Skin epidermis (tissue), 12 donors: ENCODE data around the gene PPFIA2.
"Not testable (repeated sequence)": the region's sequence is repeated elsewhere in the genome, so short reads cannot be mapped to it uniquely, and the experiment has no call there.

ENCODE experiments used
- H3K27ac ChIP-seq, 21 experiments: fragments of 200-600 bp; sonication (generic) in 11 of 21; one replicate each; pipeline ENCODE4 v1.5.0; 2020; ENCODE audit warnings: mild to moderate bottlenecking in 3 of 21, inconsistent platforms in 2 of 21, moderate library complexity in 2 of 21
- H3K4me3 ChIP-seq, 7 experiments: fragments of 200-600 bp; sonication (generic) in 2 of 7; one replicate each; pipeline ENCODE4 v1.5.0; 2020; ENCODE audit warnings: inconsistent platforms in 2 of 7, mild to moderate bottlenecking in 2 of 7, moderate library complexity in 1 of 7

PPFIA2 gene

DNA sequence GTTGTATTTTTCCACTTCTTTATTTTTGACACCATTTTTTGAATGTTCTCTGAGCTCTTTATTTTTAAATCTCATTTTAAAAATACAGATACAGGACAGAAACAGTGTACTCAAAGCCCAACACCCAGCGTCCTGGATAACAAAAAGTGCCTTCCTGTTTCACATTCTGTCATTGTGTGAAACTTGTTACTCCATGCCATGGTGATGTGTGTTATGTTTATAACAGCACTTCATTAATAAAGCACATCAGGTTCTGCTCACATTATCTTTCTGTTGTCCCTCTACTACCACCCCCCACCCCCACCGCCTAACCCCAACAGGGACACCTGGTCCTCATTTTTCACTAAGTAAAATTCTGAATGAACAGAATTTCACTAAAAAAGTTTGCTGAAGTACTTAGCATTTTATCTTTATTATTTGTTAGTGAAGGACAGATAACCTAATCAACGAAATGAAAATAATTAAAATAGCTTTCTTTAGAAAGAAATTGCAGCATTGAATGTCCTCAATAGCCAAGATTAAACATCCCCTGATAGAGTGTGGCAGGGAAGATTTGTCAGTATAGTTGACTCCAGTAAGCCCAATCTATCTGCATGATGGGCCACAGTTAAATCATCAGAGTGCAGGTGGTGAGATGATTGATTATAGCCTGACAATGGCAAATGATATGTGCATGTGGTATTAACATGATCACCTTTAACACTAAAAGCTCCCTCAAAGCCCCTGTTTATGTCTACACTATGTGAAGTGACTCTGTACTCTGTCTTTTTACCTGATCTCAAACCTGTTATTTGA is 527.4 kb downstream of the PPFIA2 start:
- H3K4me3 ChIP-seq = no peak overlapping the region
- H3K27ac ChIP-seq = no peak overlapping the region

DNA sequence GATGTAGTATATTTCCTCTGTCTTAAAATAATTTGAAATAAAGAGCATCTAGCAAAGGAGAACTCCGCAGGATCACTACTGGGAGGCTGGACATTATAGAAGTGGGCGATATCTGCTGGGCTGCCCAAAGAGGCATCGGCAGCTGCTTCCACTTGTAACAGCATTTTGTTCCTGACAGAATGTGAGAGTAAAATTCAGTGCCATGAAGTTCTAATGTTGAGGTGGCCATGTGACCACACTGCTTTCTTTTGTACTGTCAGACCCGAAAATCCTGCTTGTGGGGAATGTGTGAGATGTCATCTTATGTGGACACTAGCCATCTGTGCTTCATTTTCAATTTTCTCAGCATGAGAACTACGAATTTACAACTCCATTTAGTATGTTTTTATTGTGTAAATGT is 529.4 kb downstream of the PPFIA2 start:
- Histone ChIP-seq H3K4me3 (no peak overlapping the region), H3K27ac (no peak overlapping the region)

DNA sequence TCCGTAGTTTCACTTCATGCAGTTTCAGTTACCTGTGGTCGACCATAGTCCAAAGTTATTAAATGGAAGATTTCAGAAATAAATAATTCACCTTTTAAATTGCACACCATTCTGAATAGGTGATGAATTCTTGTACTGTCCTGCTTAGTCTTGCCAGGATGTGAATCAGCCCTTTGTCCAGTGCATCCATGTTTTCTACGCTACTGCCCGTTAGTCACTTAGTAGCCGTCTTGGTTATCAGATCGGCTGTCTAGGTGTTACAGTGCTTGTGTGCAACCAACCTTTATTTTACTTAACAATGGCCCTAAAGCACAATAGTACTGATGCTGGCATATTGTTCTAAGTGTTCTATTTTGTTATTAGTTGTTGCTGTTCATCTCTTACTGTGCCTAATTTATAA is 534.5 kb downstream of the PPFIA2 start:
- H3K27ac ChIP-seq = no peak overlapping the region
- no peak overlapping the region for H3K4me3 ChIP-seq

DNA sequence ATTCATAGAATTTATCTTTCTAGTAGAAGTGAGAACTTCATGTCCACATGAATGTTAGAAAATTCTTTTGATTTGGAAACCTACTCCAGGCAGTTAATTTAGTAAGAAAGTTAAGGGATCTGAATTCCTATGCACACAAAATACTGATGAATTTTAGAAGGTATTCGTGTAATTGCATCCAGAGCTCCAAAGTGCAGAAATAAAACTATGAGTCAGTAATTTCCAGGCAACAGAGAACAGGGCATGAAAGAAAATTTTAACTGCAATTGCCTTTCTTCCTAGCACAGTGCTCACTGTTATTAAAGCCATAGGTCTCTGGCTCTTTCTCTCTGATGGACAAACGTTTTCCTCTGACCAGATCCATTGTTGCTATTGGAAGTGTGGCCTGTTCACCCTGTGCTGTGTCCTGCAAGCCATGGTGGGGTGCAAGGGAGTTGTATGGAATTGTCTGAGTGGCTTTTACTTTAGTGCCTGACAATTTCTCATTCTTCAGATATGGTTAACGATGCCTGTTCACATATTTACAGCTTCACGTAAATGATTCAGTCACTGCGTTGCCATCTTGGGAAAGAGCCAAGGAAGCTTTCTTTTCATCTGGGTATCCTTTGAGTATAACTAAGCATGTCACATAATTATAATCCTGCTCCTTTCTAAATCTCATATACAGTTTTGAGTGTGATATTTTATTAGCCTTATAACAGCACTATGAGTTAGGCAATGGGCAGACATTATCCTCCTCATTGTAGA is 536.1 kb downstream of the PPFIA2 start:
- Histone ChIP-seq H3K27ac (peak overlapping the region in 3 of 21 experiments; percentile 18 to 47 (median 43)), H3K4me3 (no peak overlapping the region)

DNA sequence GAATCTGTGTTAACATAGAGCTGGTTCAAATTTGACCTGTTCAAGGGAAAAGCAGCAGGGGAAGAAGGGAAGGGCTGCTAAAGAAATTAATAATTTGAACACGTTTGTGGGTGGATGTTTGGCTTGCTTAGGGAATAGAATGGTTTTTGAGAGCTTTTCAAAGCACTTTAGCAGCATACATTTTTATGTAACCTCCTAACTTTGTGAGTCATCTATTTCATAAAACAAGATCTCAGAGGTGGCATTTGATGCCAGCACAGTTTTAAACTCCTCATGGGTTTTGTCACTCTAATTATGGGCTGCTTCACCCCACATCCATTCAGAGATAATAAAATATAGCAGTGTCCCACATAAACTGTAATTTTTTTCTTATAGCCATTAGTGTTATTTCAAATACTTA is 537.5 kb downstream of the PPFIA2 start:
- Histone ChIP-seq H3K27ac (no peak overlapping the region), H3K4me3 (no peak overlapping the region)

DNA sequence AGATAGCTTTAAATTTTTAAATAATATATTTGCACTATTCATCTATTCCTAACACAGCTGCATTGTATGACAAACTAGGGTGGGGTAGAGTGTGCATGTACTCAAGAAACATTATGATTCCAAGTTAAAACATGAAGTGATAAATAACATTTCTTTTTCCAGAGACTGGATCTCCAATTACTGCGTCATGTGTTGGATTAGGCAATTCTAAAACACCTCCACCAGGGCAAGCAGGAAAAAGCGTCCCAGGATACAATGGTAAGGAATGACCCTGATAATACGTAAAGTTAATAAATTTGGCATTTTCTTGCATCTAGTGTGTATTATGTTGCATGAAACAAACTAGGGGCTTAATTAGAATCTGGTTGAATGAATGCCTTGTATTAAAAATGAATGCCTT is 542.4 kb downstream of the PPFIA2 start:
- Histone ChIP-seq H3K27ac (no peak overlapping the region), H3K4me3 (no peak overlapping the region)

DNA sequence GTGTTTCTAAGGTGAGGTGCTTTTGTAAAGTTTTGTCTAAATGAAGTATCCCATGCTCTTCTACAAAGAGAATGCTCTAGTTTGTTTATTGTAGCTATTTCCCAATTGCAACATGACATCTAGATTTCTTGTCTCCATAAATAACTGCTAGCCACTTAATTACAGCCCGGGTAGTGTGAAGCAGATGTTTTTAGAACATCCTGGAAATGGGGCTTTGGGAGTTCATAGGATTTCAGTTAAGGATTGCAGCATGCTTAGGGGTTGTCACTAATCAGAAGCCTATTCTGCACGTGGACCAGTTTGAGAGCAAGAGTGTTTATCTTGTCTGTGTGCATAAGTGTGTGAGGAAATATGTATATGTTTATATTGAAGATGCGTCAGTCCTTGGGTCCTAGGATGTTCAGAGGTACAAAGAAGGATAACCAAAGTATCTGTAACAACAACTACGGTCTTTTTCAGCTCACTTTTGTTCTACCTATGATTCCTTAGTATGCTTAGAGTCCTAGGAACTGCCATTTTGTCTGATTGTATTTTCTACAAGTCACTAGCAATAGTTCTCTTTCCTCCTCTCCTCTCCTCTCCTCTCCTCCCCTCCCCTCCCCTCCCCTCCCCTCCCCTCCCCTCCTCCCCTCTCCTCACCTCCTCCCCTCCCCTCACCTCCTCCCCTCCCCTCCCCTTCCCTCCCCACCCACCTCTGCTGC is 546.0 kb downstream of the PPFIA2 start:
- Histone ChIP-seq H3K27ac (no peak overlapping the region), H3K4me3 (no peak overlapping the region)

DNA sequence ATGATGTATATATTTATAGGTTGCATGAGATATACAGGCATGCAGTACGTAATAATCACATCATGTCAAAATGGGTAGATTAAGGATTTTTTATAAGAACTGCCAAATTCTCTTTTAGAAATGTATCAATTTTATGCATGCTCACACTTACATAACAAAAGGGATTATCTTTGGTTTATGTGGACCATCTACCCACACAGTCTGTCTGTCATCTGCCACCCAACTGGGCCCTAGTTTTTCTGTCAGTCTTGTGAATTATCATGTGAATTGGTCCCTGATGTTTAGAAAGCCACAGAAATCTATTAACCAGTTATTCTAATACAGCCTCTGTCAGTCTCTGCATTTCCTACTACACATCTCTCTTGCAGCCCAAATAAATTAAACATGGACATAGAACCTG is 547.8 kb downstream of the PPFIA2 start:
- Histone ChIP-seq H3K27ac (no peak overlapping the region), H3K4me3 (no peak overlapping the region)

DNA sequence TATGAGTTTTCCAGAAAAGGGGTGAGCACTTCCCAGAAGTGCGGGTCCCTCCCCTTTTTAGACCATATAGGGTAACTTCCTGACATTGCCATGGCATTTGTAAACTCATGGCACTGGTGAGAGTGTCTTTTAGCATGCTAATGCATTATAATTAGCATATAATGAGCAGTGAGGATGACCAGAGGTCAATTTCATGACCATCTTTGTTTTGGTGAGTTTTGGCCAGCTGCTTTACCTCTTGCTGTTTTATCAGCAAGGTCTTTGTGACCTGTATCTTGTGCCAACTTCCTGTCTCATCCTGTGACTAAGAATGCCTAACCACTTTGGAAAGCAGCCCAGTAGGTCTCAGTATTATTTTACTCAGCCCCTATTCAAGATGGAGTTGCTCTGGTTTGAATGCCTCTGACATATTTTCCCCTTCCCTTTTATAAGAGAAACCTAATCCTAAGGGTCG is 549.4 kb downstream of the PPFIA2 start:
- not testable (repeated sequence) for H3K4me3 ChIP-seq, H3K27ac ChIP-seq

DNA sequence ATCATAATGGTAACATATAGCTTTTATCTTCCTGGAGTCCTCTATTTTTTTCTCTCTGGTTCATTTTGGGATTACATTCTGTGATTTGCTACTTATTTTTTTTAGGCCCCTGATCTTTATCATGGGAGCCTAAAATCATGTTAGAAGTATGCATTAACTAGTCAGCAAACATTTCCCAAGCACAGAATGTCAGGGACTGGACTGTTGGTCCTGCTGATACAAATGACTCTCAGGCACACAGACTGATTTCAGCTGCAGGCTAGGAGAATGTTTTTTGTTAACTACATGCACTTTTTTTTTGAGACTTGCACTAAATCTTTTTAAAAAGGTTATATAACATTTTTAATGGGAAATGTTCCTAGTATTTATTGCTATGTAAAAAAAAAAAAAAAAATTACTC is 550.1 kb downstream of the PPFIA2 start:
- no peak overlapping the region for H3K27ac ChIP-seq
- H3K4me3 ChIP-seq = no peak overlapping the region

DNA sequence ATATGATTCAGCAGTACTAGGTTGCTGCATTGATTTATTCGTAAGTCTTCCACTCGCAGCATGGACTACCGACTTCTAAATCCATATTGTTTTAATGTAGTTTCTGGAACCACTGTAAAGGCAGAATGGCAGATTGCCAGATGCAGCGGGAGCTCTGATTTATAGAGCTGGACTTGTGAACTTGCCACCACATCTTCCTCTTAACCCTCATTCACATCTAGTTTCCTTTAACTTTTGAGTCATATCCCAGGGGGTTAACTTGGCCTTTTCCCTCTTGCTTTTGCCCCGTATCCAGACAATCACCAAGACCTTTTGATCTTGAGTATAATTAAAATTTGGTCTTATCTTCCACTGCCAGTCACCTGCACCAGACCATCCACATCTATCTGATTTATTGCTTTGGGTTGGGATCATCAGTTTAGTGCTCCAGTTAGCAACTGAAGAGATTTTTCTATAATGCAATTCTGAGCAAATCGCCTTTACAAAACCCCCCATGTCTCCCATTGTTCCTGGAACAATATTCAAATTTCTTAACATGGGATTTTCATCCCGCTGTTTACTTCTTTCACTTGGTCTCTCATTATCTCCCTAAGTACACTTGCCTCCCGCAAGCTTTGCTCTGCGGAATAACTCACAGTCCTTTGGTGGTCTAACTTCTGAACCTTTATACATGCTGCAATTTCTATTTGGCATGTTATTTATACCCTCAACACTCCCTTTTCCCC is 550.8 kb downstream of the PPFIA2 start:
- Histone ChIP-seq H3K4me3 (no peak overlapping the region), H3K27ac (no peak overlapping the region)
